ENCODE results near the gene FOXR1.

The FOXR1 gene

GRCh38 chr11:119030329-119031047 is 58.9 kb downstream of the FOXR1 start, which contains the start of gene SLC37A4:
Gene SLC37A4 (minus strand): TSS chr11:119030877.
- peak within 1 kb of the TSS; percentile 69 for H3K4me3 ChIP-seq (ENCODE audit: control insufficient read depth, low read depth, low read length)
- no peak for TF ChIP-seq CTCF (conservative IDR thresholded peaks at IDR 0.05; ENCODE audit: control insufficient read depth, insufficient read depth, low read depth, low read length)
- DNase-seq (ENCODE audit: low read depth) = peak; percentile 96
